ENCODE measurements around the gene DAB1. TPM values are rescaled to one million over a fixed set of nuclear protein-coding genes. Genes with fewer than 3 reads are reported as not detected.

DAB1 gene
- total RNA-seq, 1 donor from 2014 or later: 1.9 TPM

GRCh38 chr1:57258557-57259325 is 165.1 kb downstream of the DAB1 start:
- Mint-ChIP-seq H3K27me3 (ENCODE audit: low read depth) (peaks cover 7% of the 10 kb centered on the region), H3K9me3 (peaks cover 4% of the 10 kb centered on the region), H3K36me3 (no peaks in the 10 kb centered on the region), H3K4me3 (no peak overlapping the region), H3K27ac (no peak overlapping the region), H3K4me1 (peaks cover 17% of the 10 kb centered on the region)
- TF ChIP-seq CTCF (IDR thresholded peaks at IDR 0.05; ENCODE audit: unreplicated experiment): no peak
- no peak for DNase-seq (ENCODE audit: low spot score in 2 of 2, unreplicated experiment in 2 of 2)

- DNase-seq (ENCODE audit: low spot score in 2 of 2, unreplicated experiment in 2 of 2): no peak
- H3K27ac Mint-ChIP-seq: no peak overlapping the region
- H3K4me1 Mint-ChIP-seq: peaks cover 26% of the 10 kb centered on the region
- H3K9me3 Mint-ChIP-seq: peaks cover 4% of the 10 kb centered on the region
- H3K4me3 Mint-ChIP-seq: no peak overlapping the region
- no peaks in the 10 kb centered on the region for H3K36me3 Mint-ChIP-seq
- TF ChIP-seq CTCF (IDR thresholded peaks at IDR 0.05; ENCODE audit: unreplicated experiment): no peak
- H3K27me3 Mint-ChIP-seq (ENCODE audit: low read depth): peaks cover 7% of the 10 kb centered on the region
These were observed 167.9 kb downstream of the DAB1 start for GRCh38 chr1:57255945-57256344.

- H3K36me3 Mint-ChIP-seq: no peaks in the 10 kb centered on the region
- no peak for TF ChIP-seq CTCF (IDR thresholded peaks at IDR 0.05; ENCODE audit: unreplicated experiment)
- H3K27me3 Mint-ChIP-seq (ENCODE audit: low read depth): peaks cover 3% of the 10 kb centered on the region
- peaks cover 24% of the 10 kb centered on the region for H3K4me1 Mint-ChIP-seq
- H3K9me3 Mint-ChIP-seq: peaks cover 4% of the 10 kb centered on the region
- no peak for DNase-seq (ENCODE audit: low spot score in 2 of 2, unreplicated experiment in 2 of 2)
- H3K4me3 Mint-ChIP-seq: no peak overlapping the region
- H3K27ac Mint-ChIP-seq: no peak overlapping the region
These were observed 169.8 kb downstream of the DAB1 start for GRCh38 chr1:57254022-57254421.

- Mint-ChIP-seq H3K27ac (no peak overlapping the region), H3K27me3 (ENCODE audit: low read depth) (peaks cover 3% of the 10 kb centered on the region), H3K9me3 (peaks cover 2% of the 10 kb centered on the region), H3K4me3 (no peak overlapping the region), H3K36me3 (no peaks in the 10 kb centered on the region), H3K4me1 (peaks cover 16% of the 10 kb centered on the region)
- DNase-seq (ENCODE audit: low spot score in 2 of 2, unreplicated experiment in 2 of 2): no peak
- TF ChIP-seq CTCF (IDR thresholded peaks at IDR 0.05; ENCODE audit: unreplicated experiment): no peak
These were observed 171.1 kb downstream of the DAB1 start for GRCh38 chr1:57252597-57253294.

- Mint-ChIP-seq H3K36me3 (peaks cover 3% of the 10 kb centered on the region), H3K27ac (no peak overlapping the region), H3K4me1 (peaks cover 12% of the 10 kb centered on the region), H3K27me3 (ENCODE audit: low read depth) (no peaks in the 10 kb centered on the region), H3K9me3 (peaks cover 16% of the 10 kb centered on the region), H3K4me3 (no peak overlapping the region)
- no peak for TF ChIP-seq CTCF (IDR thresholded peaks at IDR 0.05; ENCODE audit: unreplicated experiment)
- no peak for DNase-seq (ENCODE audit: low spot score in 2 of 2, unreplicated experiment in 2 of 2)
These were observed 173.8 kb downstream of the DAB1 start for GRCh38 chr1:57250021-57250420.
